NCI-H1436 (cell line): Measurements from ENCODE around the gene DHH.

Experiments
- DNase-seq: peaks from one replicate; lab custom pipeline; 2025; lab: John Stamatoyannopoulos, UW

DHH gene

GRCh38 chr12:49050507-49051372 is 43.9 kb downstream of the DHH start:
- no peak for DNase-seq

GRCh38 chr12:49049566-49050224 is 44.9 kb downstream of the DHH start:
- DNase-seq: no peak

- DNase-seq: no peak
These were observed 45.6 kb downstream of the DHH start for GRCh38 chr12:49048953-49049352.

- DNase-seq: no peak
These were observed 48.3 kb downstream of the DHH start for GRCh38 chr12:49046129-49046895.

DNA sequence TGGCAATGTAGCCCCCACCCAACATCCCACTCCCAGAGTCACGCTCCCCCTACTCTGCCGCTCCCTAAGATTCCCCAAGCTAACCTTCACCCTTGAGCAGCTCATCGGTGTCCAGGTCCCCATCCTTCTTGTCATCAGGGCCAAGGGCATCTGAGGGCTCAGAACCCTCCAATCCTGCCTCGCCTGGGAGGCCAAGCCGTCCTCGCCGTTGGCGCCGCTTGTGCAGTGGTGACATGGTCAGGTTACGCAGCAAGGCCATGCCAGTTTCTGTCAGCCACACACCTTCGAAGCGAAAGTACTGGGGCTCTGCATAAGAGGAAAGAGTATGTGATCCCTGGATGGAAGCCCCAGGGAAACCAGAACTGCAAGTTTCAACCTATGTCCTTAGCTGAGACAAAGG is 49.9 kb downstream of the DHH start:
- no peak for DNase-seq

DNA sequence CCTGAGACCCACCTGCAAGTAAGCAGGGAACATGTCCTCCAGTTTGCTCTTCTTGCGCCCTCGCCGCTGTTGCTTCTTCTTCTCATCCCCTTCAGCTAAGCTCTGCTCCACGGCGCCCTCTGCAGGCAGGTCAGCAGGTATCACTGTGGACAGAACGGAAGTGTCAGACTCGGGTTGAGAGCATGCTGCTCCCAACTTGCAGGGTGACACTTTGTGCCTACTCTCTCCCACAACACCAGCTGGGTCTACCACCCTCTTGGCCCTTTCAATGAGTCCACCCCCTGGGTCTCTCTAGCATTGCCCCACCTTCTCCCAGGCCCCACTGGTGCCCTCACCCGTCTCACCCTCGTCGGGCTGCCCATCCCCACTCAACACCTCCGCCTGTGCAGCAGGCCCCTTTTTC is 50.7 kb downstream of the DHH start:
- peak; percentile 58 for DNase-seq

DNA sequence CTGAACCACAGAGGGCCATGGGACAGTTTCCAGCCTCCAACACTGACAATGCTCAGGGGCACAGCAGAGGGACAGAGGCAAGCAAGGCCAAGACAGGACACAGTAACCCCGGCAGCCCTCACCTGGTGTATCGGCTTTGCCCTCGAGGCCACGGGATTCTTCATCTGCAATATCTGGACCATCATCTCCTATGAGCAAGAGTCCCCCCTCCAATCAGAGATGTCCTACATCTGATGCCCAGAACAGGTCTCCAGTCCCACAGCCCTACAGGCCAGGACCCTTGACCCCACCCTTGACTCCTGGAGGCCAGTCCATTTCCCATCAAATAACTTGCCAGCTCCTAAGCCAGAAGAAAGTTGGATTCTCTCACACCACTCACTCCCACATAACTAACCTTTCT is 51.4 kb downstream of the DHH start:
- DNase-seq: no peak

GRCh38 chr12:49041881-49042484 is 52.6 kb downstream of the DHH start:
- DNase-seq: no peak

DNA sequence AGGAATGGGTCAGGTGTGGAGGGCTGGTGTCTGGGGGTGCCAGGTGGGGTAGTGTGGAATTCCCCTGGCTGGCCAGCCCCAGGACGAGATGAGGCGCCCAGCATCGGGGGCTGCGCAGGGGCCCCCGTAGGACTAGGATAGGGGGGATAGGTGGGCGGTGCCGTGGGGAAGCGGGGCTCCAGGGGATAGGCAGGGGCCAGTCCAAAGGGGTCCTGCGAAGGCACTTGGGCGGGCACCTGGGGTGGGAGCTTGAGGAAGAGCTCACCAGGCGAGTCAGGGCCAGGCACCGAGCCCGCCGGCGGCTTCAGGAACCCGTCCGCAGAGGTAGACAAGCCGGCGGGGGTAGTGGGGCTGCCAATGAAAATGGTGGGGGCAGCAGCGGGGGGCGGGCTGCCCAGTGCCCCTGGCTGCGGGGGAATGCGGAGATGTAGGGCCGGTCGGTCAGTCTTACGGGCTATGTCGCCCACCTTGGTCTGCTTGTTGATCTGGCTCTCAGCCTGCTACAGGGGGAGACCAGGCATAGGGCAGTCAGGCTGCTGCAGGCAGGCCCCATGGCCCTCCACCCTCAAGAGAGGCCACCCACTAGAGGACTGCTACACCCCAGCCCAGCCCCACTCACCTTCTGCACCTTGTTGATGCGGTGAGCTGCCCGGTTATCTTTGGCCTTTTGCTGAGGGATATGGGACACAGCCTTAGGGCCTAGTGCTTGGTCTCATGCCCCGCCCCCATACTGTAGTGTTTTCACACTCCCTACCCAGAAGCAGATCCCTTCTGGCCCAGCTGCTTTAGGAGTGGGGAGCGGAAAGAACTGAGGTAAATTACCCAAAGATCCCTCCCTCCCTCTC is 53.3 kb downstream of the DHH start:
- DNase-seq: no peak

DNA sequence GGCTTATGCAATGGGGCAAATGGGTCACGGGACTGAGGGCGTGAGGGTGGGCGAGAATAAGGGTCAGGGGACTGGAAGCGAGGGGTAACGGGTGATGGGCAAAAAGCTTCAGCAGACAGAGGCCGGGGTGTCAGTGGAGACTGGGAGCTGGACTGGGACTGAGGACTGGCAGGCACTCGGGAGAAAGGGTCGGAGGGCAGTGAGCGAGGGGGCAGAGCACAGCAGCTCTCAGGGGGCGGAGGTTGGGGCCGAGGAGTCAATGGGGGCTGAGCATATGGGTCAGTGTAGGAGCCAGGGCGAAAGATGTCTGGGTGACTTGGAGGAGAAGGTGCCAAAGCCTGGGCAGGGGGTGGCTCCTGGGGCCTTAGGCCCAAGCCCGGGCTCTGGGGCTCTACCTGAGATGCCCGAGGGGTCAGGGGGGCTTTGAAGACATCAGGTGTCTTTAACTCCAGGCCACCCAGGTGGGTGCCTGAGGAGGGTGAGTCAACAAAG is 54.2 kb downstream of the DHH start:
- DNase-seq: no peak

DNA sequence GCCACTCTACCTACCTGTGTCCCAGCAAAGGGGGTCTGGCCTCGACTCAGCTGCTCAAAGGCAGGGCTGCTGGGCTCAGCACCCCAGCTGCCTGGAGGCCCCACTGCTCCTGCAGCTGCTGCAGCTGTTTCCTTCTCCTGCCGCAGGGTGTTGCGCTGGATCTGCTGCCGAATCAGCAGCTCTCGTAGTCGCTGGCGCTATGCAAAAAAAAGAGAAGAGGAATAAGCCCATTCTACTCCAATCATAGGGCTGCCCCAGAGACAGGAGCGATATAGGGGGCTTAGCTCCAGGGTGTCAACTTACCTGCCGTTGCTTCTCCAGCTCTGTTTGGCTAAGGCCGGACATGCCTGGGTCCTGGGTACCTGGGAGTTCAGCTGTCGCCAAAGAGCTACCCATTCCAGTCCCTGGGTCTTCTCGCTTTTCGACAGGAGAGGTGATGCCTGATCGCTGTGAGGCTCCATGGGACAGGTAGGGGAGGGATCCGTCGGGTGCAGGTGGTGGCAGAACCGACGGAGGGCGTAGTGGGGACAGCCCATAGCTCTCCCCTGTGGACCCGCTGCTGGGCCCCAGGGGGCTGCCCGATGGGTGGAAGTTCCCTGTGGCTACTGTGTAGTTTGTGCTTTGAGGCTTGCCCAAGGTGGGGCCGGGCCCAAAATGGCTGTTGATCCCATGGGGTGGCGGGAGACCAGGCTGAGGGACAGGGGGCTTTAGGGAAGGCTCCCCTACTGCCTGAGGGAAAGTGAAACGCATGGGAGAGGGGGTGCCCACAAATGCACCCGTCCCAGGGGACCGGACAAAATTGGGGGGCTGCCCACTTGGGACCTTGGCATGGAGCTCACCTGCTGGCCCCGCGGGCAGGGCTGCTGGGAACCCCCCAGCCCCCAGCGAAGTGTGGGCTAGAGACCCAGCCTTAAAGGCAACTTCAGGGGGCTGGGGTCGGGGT is 54.9 kb downstream of the DHH start:
- no peak for DNase-seq

- DNase-seq: no peak
These were observed 56.2 kb downstream of the DHH start for GRCh38 chr12:49038291-49038955.

- no peak for DNase-seq
These were observed 56.7 kb downstream of the DHH start for GRCh38 chr12:49037947-49038237.

GRCh38 chr12:49037111-49037946 is 57.3 kb downstream of the DHH start:
- no peak for DNase-seq
